ENCODE measurements around the gene PLAU.
"Not testable (repeated sequence)": the region's sequence is repeated elsewhere in the genome, so short reads cannot be mapped to it uniquely, and the experiment has no call there.

PLAU gene

GRCh38 chr10:73924935-73925334 lies 14.0 kb downstream of the PLAU start:
- DNase-seq: no peak

- no peak for DNase-seq
Measured at GRCh38 chr10:73925539-73925938, 14.6 kb downstream of the PLAU start.

- no peak for DNase-seq
Measured at GRCh38 chr10:73926152-73926764, 15.3 kb downstream of the PLAU start.

- DNase-seq: not testable (repeated sequence)
Measured at GRCh38 chr10:73930630-73931327, 19.8 kb downstream of the PLAU start.

GRCh38 chr10:73931767-73932619 lies 21.1 kb downstream of the PLAU start:
- DNase-seq: no peak

- DNase-seq: no peak
Measured at GRCh38 chr10:73932620-73933112, 21.7 kb downstream of the PLAU start.

GRCh38 chr10:73934074-73934473 lies 23.1 kb downstream of the PLAU start:
- no peak for DNase-seq

- DNase-seq: no peak
Measured at GRCh38 chr10:73935895-73936294, 25.0 kb downstream of the PLAU start.

GRCh38 chr10:73937333-73938043 lies 26.6 kb downstream of the PLAU start:
- no peak for DNase-seq

- no peak for DNase-seq
Measured at GRCh38 chr10:73940634-73941221, 29.8 kb downstream of the PLAU start.

GRCh38 chr10:73941300-73941699 lies 30.4 kb downstream of the PLAU start:
- DNase-seq: no peak

GRCh38 chr10:73944356-73945100 lies 33.6 kb downstream of the PLAU start:
- no peak for DNase-seq

GRCh38 chr10:73946253-73947145 lies 35.6 kb downstream of the PLAU start:
- DNase-seq: no peak

- DNase-seq: no peak
Measured at GRCh38 chr10:73948947-73949633, 38.2 kb downstream of the PLAU start.

- no peak for DNase-seq
Measured at GRCh38 chr10:73950155-73950948, 39.4 kb downstream of the PLAU start.

GRCh38 chr10:73953665-73954064 lies 42.7 kb downstream of the PLAU start:
- DNase-seq: no peak

- no peak for DNase-seq
Measured at GRCh38 chr10:73954737-73955136, 43.8 kb downstream of the PLAU start.

- DNase-seq: no peak
Measured at GRCh38 chr10:73955719-73956118, 44.8 kb downstream of the PLAU start.
